HG03103 (cell line): Measurements from ENCODE around the gene PSMB4.
"Not testable (repeated sequence)": the region's sequence is repeated elsewhere in the genome, so short reads cannot be mapped to it uniquely, and the experiment has no call there.

Experiments
- ATAC-seq: cut with Tn5 transposase; IDR thresholded peaks from one replicate; pipeline ENCODE4 v1.9.1; 2021; ENCODE audit warnings: low read depth; ENCODE audit not compliant: unreplicated experiment

PSMB4 gene

GRCh38 chr1:151384584-151384983 is 14.8 kb upstream of the PSMB4 start:
- no peak for ATAC-seq

GRCh38 chr1:151386002-151386401 is 13.4 kb upstream of the PSMB4 start:
- no peak for ATAC-seq

- not testable (repeated sequence) for ATAC-seq
These were observed 8.9 kb upstream of the PSMB4 start for GRCh38 chr1:151390221-151391078.

GRCh38 chr1:151391079-151391563 is 8.3 kb upstream of the PSMB4 start:
- no peak for ATAC-seq

GRCh38 chr1:151393583-151393982 is 5.8 kb upstream of the PSMB4 start:
- ATAC-seq = no peak

- ATAC-seq = not testable (repeated sequence)
These were observed 3.1 kb upstream of the PSMB4 start for GRCh38 chr1:151396265-151396664.

- ATAC-seq = no peak
These were observed 1.9 kb downstream of the PSMB4 start for GRCh38 chr1:151401125-151401788.

GRCh38 chr1:151401860-151402259 is 2.5 kb downstream of the PSMB4 start:
- no peak for ATAC-seq

- no peak for ATAC-seq
These were observed 3.4 kb downstream of the PSMB4 start for GRCh38 chr1:151402764-151403163.

GRCh38 chr1:151403612-151404011 is 4.2 kb downstream of the PSMB4 start:
- ATAC-seq = no peak

GRCh38 chr1:151405187-151405951 is 6.0 kb downstream of the PSMB4 start:
- ATAC-seq = no peak

GRCh38 chr1:151406176-151406575 is 6.8 kb downstream of the PSMB4 start:
- ATAC-seq = no peak

GRCh38 chr1:151407304-151407703 is 7.9 kb downstream of the PSMB4 start:
- no peak for ATAC-seq

GRCh38 chr1:151408891-151409290 is 9.5 kb downstream of the PSMB4 start:
- no peak for ATAC-seq

GRCh38 chr1:151411884-151412283 is 12.5 kb downstream of the PSMB4 start:
- no peak for ATAC-seq

- ATAC-seq = no peak
These were observed 16.9 kb downstream of the PSMB4 start for GRCh38 chr1:151416231-151416630.

- ATAC-seq = no peak
These were observed 18.7 kb downstream of the PSMB4 start for GRCh38 chr1:151418081-151418480.

GRCh38 chr1:151419819-151420218 is 20.4 kb downstream of the PSMB4 start:
- ATAC-seq = no peak

GRCh38 chr1:151425103-151425502 is 25.7 kb downstream of the PSMB4 start:
- ATAC-seq = no peak

GRCh38 chr1:151428068-151428467 is 28.7 kb downstream of the PSMB4 start:
- no peak for ATAC-seq

GRCh38 chr1:151433827-151434226 is 34.5 kb downstream of the PSMB4 start:
- not testable (repeated sequence) for ATAC-seq
